Left forelimb (tissue), 1 donor: Measurements from ENCODE around the gene SCFD2.

Experiments used
- DNase-seq: peaks from one replicate; pipeline ENCODE4 v3.0.0-alpha.2; 2018; ENCODE audit warnings: low spot score

The SCFD2 gene

GRCh38 chr4:52824603-52825459 lies 541.0 kb downstream of the SCFD2 start:
- DNase-seq: no peak

GRCh38 chr4:52824270-52824602 lies 541.6 kb downstream of the SCFD2 start:
- DNase-seq: no peak

GRCh38 chr4:52823702-52824092 lies 542.2 kb downstream of the SCFD2 start:
- no peak for DNase-seq
